Panc1 (cell line): Measurements from ENCODE around the gene TTC3. TPM values are rescaled to one million over a fixed set of nuclear protein-coding genes. Genes with fewer than 3 reads are reported as not detected.

Experiments used
- ATAC-seq: fragments of 200-7000 bp; cut with Tn5 transposase; 2 replicates; pipeline ENCODE4 v1.9.1; 2020; ENCODE audit warnings: mild to moderate bottlenecking, moderate library complexity
- BruUV-seq: library from RNA; stranded (reverse); fragments of 400-500 nt; replicated peaks from 2 replicates; lab custom pipeline; 2021; lab: Mats Ljungman, UMichigan
- CTCF ChIA-PET: fragments of 300-600 bp; sonication (Branson Sonifier 250); formaldehyde crosslinking; loops from one replicate; lab custom pipeline; 2022; ENCODE audit warnings: antibody characterized with exemption; lab: Charles Lee
- POLR2A ChIA-PET: fragments of 300-600 bp; sonication (Branson Sonifier 250); formaldehyde crosslinking; loops from one replicate; lab custom pipeline; 2022; ENCODE audit warnings: antibody characterized with exemption; lab: Charles Lee
- DNase-seq: peaks from one replicate; pipeline ENCODE4 v3.0.0-alpha.2; 2010; ENCODE audit warnings: low read depth, low spot score
- H3K27ac ChIP-seq: 2 replicates; pipeline ENCODE4 v1.5.1; 2011; ENCODE audit warnings: mild to moderate bottlenecking, low read length, inconsistent platforms
- H3K27me3 ChIP-seq: fragments of 200-500 bp; sonication (Bioruptor generic); 2 replicates; pipeline ENCODE4 v1.6.0; 2014; ENCODE audit warnings: low read length, inconsistent platforms; ENCODE audit not compliant: control insufficient read depth, insufficient read depth
- H3K36me3 ChIP-seq: fragments of 200-500 bp; sonication (Bioruptor generic); 2 replicates; pipeline ENCODE4 v1.5.1; 2014; ENCODE audit warnings: inconsistent platforms, mild to moderate bottlenecking, low read length, moderate library complexity; ENCODE audit not compliant: control insufficient read depth, insufficient read depth
- H3K4me1 ChIP-seq: 2 replicates; pipeline ENCODE4 v1.5.1; 2011; ENCODE audit warnings: inconsistent platforms, mild to moderate bottlenecking, low read length, moderate library complexity; ENCODE audit not compliant: control insufficient read depth, insufficient read depth
- H3K4me3 ChIP-seq, 2 experiments: 2 replicates each; pipeline ENCODE4 v1.5.1; 2011 to 2012; ENCODE audit warnings: low read depth in 2 of 2, low read length in 2 of 2, mild to moderate bottlenecking in 2 of 2, inconsistent platforms in 1 of 2, moderate library complexity in 1 of 2
- H3K9me3 ChIP-seq: fragments of 200-500 bp; sonication (Bioruptor generic); 2 replicates; pipeline ENCODE4 v1.5.1; 2014; ENCODE audit warnings: low read depth, mild to moderate bottlenecking, inconsistent platforms, low read length, moderate library complexity; ENCODE audit not compliant: control insufficient read depth, insufficient read depth
- CTCF ChIP-seq: fragments of 450-650 bp; IDR thresholded peaks from 2 replicates; pipeline ENCODE4 v1.5.1; 2017; ENCODE audit warnings: mild to moderate bottlenecking
- POLR2AphosphoS5 ChIP-seq: IDR thresholded peaks from 2 replicates; pipeline ENCODE4 v1.6.1; 2012; ENCODE audit warnings: mild to moderate bottlenecking, low read depth, low read length, moderate library complexity
- REST ChIP-seq, 2 experiments: IDR thresholded peaks; 2 replicates each; pipeline ENCODE4 v1.6.1; 2011 to 2012; ENCODE audit warnings: low read depth in 2 of 2, control low read depth in 1 of 2, low read length in 1 of 2, mild to moderate bottlenecking in 1 of 2, moderate library complexity in 1 of 2; ENCODE audit not compliant: insufficient read depth in 1 of 2
- SIN3A ChIP-seq: IDR thresholded peaks from 2 replicates; pipeline ENCODE4 v1.6.1; 2012; ENCODE audit warnings: low read depth, mild to moderate bottlenecking, low read length, moderate library complexity, borderline replicate concordance; ENCODE audit not compliant: insufficient read depth
- TCF7L2 ChIP-seq: IDR thresholded peaks from 2 replicates; pipeline ENCODE4 v1.6.1; 2011; ENCODE audit warnings: mild to moderate bottlenecking, low read depth, low read length, inconsistent platforms
- in situ Hi-C: cut with HindIII; loops from 2 replicates; pipeline ENCODE4 v1.10.0; 2016; ENCODE audit warnings: low sequenced_read_pairs, low pct_unique_long_range_greater_than_20kb
- intact Hi-C: fragments of 100-400 bp; cut with micrococcal nuclease; formaldehyde crosslinking; loops from one replicate; pipeline ENCODE4 v1.10.0; 2022; ENCODE audit not compliant: unreplicated experiment
- total RNA-seq: library from RNA; stranded (reverse); gene quantifications from one replicate; pipeline ENCODE4 v1.2.1, GENCODE V29; 2021; ENCODE audit not compliant: unreplicated experiment

TTC3 gene
- total RNA-seq, 1 experiment from 2014 or later, result 83.0 TPM

- CTCF ChIA-PET, result no interaction called here
- Histone ChIP-seq H3K27me3 (no peaks in the 10 kb centered on the region), H3K4me1 (no peaks in the 10 kb centered on the region), H3K9me3 (no peaks in the 10 kb centered on the region), H3K36me3 (peaks cover 5% of the 10 kb centered on the region), H3K27ac (no peak overlapping the region), H3K4me3 (no peak overlapping the region)
- no TSS peak for BruUV-seq
- TF ChIP-seq TCF7L2 (no peak), SIN3A (no peak), REST (IDR thresholded peaks at IDR 0.05; ENCODE audit: insufficient read depth in 1 of 2, low read depth in 2 of 2, low read length in 1 of 2) (no peak), CTCF (no peak), POLR2AphosphoS5 (no peak)
- intact Hi-C loops, result no loop called here
- DNase-seq, result no peak
- in situ Hi-C loops, result no loop called here
- POLR2A ChIA-PET, result no interaction called here
- ATAC-seq, result no peak
Observed at GRCh38 chr21:37181059-37181458, 108.0 kb downstream of the TTC3 start.

- Histone ChIP-seq H3K27ac (no peak overlapping the region), H3K36me3 (peaks cover 6% of the 10 kb centered on the region), H3K4me1 (no peaks in the 10 kb centered on the region), H3K4me3 (no peak overlapping the region), H3K27me3 (no peaks in the 10 kb centered on the region), H3K9me3 (no peaks in the 10 kb centered on the region)
- TF ChIP-seq POLR2AphosphoS5 (no peak), SIN3A (no peak), CTCF (no peak), TCF7L2 (no peak), REST (IDR thresholded peaks at IDR 0.05; ENCODE audit: insufficient read depth in 1 of 2, low read depth in 2 of 2, low read length in 1 of 2) (no peak)
- BruUV-seq, result no TSS peak
- ChIA-PET POLR2A (no interaction called here), CTCF (no interaction called here)
- ATAC-seq (no peak), DNase-seq (no peak)
- intact Hi-C loops (no loop called here), in situ Hi-C loops (no loop called here)
Observed at GRCh38 chr21:37182222-37182621, 109.2 kb downstream of the TTC3 start.
